ENCODE results near the gene ULK3.

GRCh38 chr15:74826921-74827320 is 16.0 kb downstream of the ULK3 start:
- TF ChIP-seq CTCF (IDR thresholded peaks at IDR 0.05) (no peak), POLR2A (IDR thresholded peaks at IDR 0.05) (no peak)

Measured in vagina (tissue), 2 donors.